CD4-positive, alpha-beta T cell treated with Interleukin-10 for 1 hour (primary cell): ENCODE results near the gene FAM162B.
A peak's percentile ranks its signal among the peaks of the same experiment; 100 is the strongest.
"Not testable (repeated sequence)": the region's sequence is repeated elsewhere in the genome, so short reads cannot be mapped to it uniquely, and the experiment has no call there.

Experiments
- DNase-seq: peaks from one replicate; pipeline ENCODE4 v3.0.0-alpha.2; 2020

The FAM162B gene

DNA sequence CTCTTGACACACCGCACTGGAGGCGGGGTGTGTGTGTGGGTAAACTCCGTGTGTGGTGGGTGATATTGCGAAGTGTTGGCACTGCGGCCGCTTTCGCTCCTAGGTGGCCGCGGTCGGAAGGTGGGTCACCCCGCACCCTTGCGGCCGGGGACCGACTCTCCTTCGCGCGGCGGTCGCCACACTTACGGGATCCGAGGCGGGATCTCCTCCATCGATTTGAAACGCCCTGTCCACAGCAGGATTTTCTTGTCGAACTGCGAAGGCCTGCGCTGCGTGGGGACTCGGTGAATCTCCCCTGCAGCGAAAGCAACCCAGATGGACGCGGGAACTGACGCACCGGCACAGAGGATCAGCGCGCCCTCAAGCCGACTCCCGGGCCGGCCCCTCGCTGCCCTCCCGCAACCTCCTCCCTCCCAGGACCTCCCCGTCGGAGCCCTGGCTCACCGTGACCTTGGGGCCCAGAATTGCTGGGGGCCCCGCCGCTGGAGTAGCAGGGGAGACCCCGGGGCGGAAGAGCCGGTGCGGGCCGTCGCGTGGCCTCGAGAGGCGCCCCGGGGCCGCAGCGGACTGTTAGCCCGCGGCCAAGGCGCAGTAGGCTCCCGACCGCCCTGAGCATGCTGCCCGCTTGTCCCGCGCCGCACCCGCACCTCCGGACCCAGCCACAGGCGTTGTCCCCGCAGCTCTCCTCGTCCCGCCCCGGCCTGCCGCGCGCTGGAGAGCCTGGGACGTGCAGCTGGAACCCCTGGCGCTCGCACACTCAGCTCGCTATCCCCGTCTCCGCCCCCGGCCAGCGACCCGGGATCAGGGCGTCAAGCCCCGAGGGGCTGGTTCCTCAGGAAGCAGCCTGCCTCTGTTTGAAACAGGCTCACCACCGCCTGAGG lies at the start of gene FAM162B:
Gene FAM162B (minus strand): TSS at position 759 of the 881 bp plus-strand sequence. CDS start 143 bp downstream, at position 616.
- no peak for DNase-seq

DNA sequence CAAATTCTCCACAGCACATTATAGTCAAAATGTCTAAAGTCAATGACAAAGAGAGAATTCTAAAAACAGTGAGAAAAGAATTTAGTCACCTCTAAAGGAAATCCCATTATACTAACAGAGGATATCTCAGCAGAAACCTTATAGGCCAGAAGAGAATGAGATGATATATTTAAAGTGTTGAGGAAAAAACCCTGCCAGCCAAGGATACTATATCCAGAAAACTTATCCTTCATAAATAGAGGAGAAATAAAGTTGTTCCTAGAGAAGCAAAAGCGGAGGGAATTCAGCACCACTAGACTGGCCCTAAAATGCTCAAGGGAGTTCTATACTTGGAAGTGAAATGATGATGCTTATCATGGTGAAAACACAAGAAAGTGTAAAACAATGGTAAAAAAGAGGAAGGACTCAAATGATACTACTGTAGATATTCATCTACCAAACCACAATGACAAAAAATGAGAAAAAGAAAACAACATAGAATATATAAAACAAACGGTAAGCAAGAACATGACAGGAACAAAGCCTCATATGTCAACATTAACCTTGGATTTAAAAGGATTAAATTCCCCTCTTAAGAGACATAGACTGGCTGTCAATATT lies 46.6 kb upstream of the FAM162B start:
- DNase-seq: no peak

DNA sequence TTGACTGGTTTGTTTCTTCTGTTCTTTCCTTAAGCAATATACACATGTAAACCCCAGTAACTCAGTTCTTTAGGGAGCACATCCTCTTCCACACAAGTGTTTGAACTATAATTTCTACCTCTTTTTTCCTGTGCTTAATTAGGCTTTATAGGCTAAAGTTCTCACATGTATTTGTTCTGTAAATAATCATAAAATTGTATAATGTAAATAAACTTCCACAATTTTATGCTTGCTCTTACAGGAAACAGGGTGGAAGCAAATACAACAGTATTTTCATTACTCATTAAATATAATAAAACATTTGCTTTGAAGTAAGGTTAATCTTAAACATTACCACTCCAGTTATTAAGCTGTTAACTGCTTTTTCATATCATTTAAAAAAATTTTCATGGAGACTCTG lies 36.5 kb upstream of the FAM162B start:
- DNase-seq: no peak

GRCh38 chr6:116799945-116800344 lies 34.4 kb upstream of the FAM162B start:
- no peak for DNase-seq

GRCh38 chr6:116797585-116797984 lies 32.1 kb upstream of the FAM162B start:
- DNase-seq: no peak

DNA sequence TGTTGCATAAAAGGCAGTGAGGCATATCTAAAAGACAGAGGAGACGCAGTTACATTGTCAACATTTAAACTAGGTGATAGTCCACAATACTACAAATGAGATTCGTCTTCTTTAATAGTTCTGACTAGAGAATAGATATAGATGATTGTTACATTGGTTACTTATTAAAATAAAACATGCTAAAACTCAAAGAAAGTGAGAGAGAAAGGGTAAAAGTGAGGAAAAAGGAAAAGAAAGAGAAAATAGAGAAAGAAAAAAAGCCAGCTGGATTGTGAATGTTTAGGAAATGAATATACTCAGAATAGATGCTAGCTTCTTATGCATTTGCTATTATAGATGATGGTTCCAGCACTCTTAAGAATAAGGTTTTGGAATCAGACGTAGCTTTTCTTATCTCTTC lies 27.7 kb upstream of the FAM162B start:
- no peak for DNase-seq

GRCh38 chr6:116783852-116784251 lies 18.3 kb upstream of the FAM162B start:
- DNase-seq: no peak

- DNase-seq: peak; percentile 6
These were observed 14.2 kb upstream of the FAM162B start for GRCh38 chr6:116779573-116780164.

- no peak for DNase-seq
These were observed 8.4 kb upstream of the FAM162B start for GRCh38 chr6:116773886-116774285.

DNA sequence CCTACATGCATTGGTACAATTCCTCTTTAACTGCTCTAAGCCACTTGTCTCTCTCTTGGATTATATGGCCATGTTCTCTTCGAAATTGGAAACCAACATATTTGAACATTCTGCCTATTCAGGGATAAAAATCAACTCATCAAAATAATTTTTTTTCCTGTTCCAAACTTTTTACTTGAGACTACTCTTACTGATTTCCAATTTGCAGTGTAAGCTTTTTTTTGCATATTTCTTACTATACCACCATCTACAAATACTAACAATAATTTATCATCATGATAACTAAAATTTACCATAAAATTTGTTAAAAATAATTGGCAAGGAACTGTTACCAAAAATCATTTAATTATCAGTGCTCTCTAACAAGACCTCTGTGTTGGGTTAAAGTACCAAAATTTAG lies 6.9 kb upstream of the FAM162B start:
- no peak for DNase-seq

- DNase-seq: no peak
These were observed 2.2 kb upstream of the FAM162B start for GRCh38 chr6:116767715-116768114.

DNA sequence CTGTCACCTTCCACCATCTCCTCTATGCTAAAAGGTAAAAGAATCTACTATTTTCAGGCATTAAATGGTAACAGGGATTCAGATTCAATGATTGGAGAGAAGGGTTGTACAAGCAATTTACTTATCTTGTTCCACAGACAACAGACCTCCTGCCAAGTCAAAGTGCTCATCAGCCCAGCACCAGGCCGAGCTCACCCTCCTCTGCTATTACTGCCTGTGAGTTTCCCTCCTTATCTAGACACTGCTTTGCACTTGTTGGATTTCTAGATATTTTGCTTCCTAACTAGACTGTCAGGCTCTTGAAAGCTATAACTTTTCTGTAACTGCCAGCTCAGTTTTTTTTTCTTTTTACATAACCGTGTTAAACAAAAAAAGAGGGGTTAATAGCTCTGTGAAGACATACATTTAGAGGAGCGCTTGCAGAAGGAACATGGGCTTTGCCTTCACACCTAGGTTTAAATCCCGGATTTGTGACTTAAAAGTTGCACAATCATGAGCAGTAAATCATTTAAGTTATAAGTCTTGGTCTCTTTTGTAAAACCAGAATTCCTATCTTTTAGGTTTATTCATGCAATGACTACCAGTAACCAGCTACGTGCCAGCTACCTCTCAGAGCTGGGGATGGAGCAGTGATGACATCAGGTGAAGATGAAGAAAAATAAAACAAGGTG lies 1.1 kb upstream of the FAM162B start:
- DNase-seq: no peak

DNA sequence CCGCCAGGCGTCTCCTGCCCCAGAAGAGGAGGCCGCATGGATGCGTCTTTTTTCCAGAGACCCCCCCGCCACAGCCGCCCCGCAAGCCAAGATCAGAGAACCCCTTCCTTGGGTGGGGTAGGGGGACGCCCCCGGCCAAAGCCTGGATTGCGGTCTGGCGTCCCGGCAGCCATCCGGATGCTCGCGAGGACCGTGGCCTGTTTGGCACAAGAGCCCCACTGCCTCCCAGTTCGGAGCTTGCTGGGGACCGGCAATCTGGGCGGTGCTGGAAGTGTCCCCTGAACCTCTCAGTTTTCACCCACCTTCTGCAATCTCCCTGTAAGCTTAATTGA lies 924 bp downstream of the FAM162B start:
- DNase-seq: no peak

DNA sequence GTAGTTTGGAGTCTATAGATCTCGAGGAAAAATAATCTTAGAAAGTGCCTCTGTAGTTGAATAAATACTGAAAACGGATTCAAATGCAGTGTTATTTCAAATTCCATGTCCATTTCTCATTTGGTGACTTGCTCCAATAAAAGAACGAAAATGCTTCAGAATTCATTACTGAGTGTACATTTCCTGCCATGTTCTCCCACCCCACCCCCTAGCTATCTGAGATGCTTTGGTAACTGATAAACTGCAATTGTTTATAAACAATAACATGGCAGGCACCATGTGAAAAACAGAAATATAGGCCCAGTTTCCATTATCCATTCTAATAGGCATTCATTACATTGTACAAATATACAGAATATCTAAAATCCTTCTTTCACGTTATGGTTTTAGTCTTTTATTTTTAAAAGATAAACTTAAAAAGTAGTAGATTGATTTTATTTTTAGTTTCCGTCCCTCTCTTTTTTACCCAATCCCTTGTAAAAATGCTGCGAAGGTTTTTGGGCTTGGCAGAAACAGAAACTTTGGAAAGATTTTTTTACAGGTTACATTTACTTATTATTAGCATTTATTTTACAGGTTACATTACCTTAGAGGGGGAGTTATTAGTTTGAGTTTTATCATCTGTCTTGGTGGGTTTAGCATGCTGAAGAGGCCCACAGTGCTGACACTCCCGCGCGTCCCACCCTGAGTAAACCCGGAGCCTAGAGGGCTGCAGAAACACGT lies 1.5 kb downstream of the FAM162B start:
- DNase-seq: no peak

DNA sequence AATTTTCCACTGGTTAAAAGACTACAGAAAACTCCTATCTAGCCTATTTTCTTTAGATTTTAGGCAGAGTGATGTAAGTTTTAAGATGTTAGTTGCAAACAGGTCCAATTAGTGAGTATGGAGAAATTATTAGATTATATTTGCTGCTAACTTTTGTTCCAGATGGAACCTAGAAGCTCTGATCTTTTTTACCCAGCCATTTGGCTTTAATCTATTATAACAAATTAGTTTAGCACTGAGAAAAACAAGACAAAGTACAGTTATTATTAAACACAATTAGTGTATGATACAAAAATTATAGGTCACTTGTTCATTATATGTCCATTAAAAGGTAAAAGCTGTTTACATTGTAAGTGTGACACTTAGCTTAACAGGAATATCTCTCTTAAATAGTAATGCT lies 2.5 kb downstream of the FAM162B start:
- DNase-seq: no peak

DNA sequence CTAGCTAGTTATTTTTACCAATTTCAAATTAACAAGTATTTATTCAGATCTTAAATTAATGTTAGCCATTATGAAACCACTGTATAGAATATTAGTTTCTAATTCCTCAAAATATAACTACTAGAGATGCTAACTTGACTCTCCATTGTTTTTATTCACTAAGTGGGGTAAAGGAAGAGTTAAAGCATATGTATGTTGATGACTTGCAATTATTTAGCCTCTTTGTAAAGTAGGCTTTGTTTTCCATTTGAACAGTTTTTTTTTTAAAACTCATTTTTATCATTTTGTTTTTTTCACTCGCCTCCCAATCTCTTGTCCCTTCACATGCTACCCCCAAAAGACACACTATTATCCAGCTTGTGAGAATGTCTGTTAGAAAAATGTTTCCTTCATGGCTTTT lies 3.3 kb downstream of the FAM162B start:
- DNase-seq: no peak

- no peak for DNase-seq
These were observed 3.7 kb downstream of the FAM162B start for GRCh38 chr6:116761779-116762178.

- no peak for DNase-seq
These were observed 20.3 kb downstream of the FAM162B start for GRCh38 chr6:116745176-116745575.

- no peak for DNase-seq
These were observed 23.9 kb downstream of the FAM162B start for GRCh38 chr6:116741571-116741970.

- not testable (repeated sequence) for DNase-seq
These were observed 25.0 kb downstream of the FAM162B start for GRCh38 chr6:116740486-116740885.

DNA sequence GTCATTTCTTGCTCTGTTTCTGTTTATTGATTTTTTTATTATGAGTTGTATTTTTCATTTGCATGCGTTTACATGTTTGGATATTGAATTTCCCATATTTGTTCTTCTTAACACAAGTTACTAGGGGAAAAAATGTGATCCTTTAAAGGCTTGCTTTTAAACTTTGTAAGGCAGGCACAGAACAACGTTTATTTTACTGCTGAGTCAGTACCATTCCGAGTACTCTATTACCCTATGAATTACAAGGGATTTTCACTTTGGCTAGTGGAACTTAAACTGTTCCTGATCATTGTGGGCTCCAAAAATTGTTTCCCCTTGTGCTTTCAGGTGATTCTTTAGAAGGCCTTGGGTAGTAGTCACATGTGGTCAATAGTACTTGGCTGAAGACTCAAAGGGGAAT lies 28.5 kb downstream of the FAM162B start:
- DNase-seq: no peak

DNA sequence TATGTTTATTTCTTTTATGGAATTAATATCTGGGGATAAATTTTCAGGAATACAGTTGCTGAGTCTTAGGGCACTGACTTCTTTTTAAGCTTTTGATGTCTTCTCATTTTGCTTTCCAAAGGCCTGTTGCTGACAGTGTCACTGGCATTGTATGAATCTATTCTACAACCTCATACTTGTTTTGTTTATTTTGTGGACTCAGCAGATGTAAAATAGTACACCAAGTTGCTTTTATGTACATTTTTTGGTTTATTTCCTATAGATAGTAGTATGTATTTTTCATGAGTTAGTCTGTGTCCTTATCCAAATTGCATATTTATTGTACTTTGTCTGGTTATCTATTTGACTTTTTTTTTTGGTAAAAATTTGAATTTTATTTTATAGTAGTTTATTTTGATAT lies 35.0 kb downstream of the FAM162B start:
- DNase-seq: no peak

GRCh38 chr6:116726947-116727346 lies 38.6 kb downstream of the FAM162B start:
- DNase-seq: no peak
